Measurements from ENCODE around the gene MRTO4. TPM values are rescaled to one million over a fixed set of nuclear protein-coding genes. Genes with fewer than 3 reads are reported as not detected.

Gene MRTO4
- total and polyA plus RNA-seq, 10 of the 15 experiments (the other 5 are each of a cell fraction or from before 2014, with no cell fraction given) = 43.5 to 99.5 (median 69.7) TPM

DNA sequence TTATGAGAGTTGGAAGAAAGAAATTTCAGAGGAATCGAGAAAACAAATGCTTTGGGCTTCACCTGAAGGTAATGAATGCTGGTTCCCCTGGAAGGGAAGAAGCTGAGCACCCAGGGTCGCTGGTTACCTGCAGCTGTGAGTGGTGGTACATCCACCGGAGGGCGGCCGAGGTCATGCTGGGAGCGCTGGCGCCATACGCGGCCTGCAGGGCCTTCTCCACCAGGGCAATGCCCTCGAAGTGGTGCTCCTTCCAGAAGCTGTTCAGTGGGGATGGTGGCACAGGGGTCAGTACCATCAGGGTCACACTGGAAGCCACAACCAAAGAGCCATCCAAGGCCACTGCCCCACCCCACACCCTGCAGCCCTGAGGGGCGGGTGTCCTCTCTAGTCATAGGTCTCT, 16.8 kb downstream of the MRTO4 start:
- no peaks in the 10 kb centered on the region for H3K4me1 ChIP-seq (ENCODE audit: control insufficient read depth, insufficient read depth, low read length)
- H3K4me3 ChIP-seq = no peak overlapping the region
- H4K20me1 ChIP-seq (ENCODE audit: control insufficient read depth, insufficient read depth) = no peaks in the 10 kb centered on the region
- no TSS peak for BruUV-seq (replicated peaks)
- RAD21 ChIA-PET (ENCODE audit: unreplicated experiment) = interaction anchor here (1.2 kb wide), 1 partner anchor 386 kb away, joined by 5 read pairs; no protein-coding TSS in a partner anchor
- no peaks in the 10 kb centered on the region for H3K36me3 ChIP-seq (ENCODE audit: control insufficient read depth in 2 of 2, insufficient read depth in 2 of 2, low read length in 1 of 2)
- no peaks in the 10 kb centered on the region for H3K79me2 ChIP-seq (ENCODE audit: control insufficient read depth, insufficient read depth, low read length)
- ATAC-seq (no peak), FAIRE-seq (no peak), DNase-seq (ENCODE audit: low read depth, low spot score) (no peak)
- intact Hi-C loops (cut with micrococcal nuclease; ENCODE audit: unreplicated experiment) (no loop called here), in situ Hi-C loops (cut with MboI) (no loop called here)
- no peak overlapping the region for H3K27ac ChIP-seq (ENCODE audit: control insufficient read depth, insufficient read depth)
- 53% methylated on average over 11 of the region's 11 CpGs for WGBS (ENCODE audit: insufficient coverage, insufficient replicate concordance, low lambda C conversion rate, missing lambda C conversion rate)
- no peak overlapping the region for H3K4me2 ChIP-seq (ENCODE audit: control insufficient read depth, insufficient read depth)
- CTCF ChIA-PET = interaction anchor here (1.2 to 1.3 kb wide), 3 partner anchors 385 to 392 kb away, joined by 3 to 4 read pairs (median 3); no protein-coding TSS in a partner anchor
- H3K27me3 ChIP-seq (replicated peaks in 1 of 2; ENCODE audit: control insufficient read depth in 2 of 2, insufficient read depth in 2 of 2, low read length in 1 of 2) = no peaks in the 10 kb centered on the region
- SMC1A ChIA-PET (ENCODE audit: uncharacterized antibody, unreplicated experiment) = interaction anchor here (1.2 kb wide), 1 partner anchor 20 kb away, joined by 3 read pairs; no protein-coding TSS in a partner anchor
- POLR2A ChIA-PET = interaction anchor here (0.6 kb wide), 1 partner anchor 78 kb away, joined by 3 read pairs; no protein-coding TSS in a partner anchor
- TF ChIP-seq FOS (IDR thresholded peaks at IDR 0.05; ENCODE audit: borderline replicate concordance, extremely low read depth, insufficient read length) = no peak
- TF ChIP-seq, protein P1, sequence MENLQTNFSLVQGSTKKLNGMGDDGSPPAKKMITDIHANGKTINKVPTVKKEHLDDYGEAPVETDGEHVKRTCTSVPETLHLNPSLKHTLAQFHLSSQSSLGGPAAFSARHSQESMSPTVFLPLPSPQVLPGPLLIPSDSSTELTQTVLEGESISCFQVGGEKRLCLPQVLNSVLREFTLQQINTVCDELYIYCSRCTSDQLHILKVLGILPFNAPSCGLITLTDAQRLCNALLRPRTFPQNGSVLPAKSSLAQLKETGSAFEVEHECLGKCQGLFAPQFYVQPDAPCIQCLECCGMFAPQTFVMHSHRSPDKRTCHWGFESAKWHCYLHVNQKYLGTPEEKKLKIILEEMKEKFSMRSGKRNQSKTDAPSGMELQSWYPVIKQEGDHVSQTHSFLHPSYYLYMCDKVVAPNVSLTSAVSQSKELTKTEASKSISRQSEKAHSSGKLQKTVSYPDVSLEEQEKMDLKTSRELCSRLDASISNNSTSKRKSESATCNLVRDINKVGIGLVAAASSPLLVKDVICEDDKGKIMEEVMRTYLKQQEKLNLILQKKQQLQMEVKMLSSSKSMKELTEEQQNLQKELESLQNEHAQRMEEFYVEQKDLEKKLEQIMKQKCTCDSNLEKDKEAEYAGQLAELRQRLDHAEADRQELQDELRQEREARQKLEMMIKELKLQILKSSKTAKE (IDR thresholded peaks at IDR 0.05; ENCODE audit: low read depth, poor library complexity, severe bottlenecking) = no peak
- TF ChIP-seq SMAD1 (IDR thresholded peaks at IDR 0.05; ENCODE audit: low read depth, partially characterized antibody) = no peak
- TF ChIP-seq FOXK2 (IDR thresholded peaks at IDR 0.05) = no peak
- H3K9ac ChIP-seq (ENCODE audit: control insufficient read depth, insufficient read depth, low read length) = no peak overlapping the region
- H2AFZ ChIP-seq (ENCODE audit: control insufficient read depth, low read depth, low read length) = no peak overlapping the region
- H3K9me3 ChIP-seq (replicated peaks; ENCODE audit: control insufficient read depth, insufficient read depth, low read length) = no peaks in the 10 kb centered on the region

Data from GM12878 (cell line).